Measurements from ENCODE around the gene APC.

GRCh38 chr5:112793201-112793600 is 55.5 kb downstream of the APC start:
- TF ChIP-seq POLR2AphosphoS5 (IDR thresholded peaks at IDR 0.05; ENCODE audit: borderline replicate concordance, low read depth, low read length) (no peak), EZH2 (IDR thresholded peaks at IDR 0.05) (no peak)

Measured in SK-N-MC (cell line).